ENCODE data around the gene DPP6. TPM values are rescaled to one million over a fixed set of nuclear protein-coding genes. Genes with fewer than 3 reads are reported as not detected.

DPP6 gene
- total and polyA plus RNA-seq, 7 donors = 0.18 to 1.8 (median 0.57) TPM

- WGBS, 3 donors = 47 to 59% (median 57%) methylated on average over 5 of the region's 5 CpGs
- no peak for TF ChIP-seq CTCF (IDR thresholded peaks at IDR 0.05)
- intact Hi-C loops (cut with DNase I) = no loop called here
- ATAC-seq (no peak), DNase-seq (no peak)
- H3K27ac ChIP-seq = no peak overlapping the region
- H3K9me3 ChIP-seq = no peaks in the 10 kb centered on the region
- no peaks in the 10 kb centered on the region for H3K27me3 ChIP-seq (ENCODE audit: insufficient read depth in 3 of 3, low read length in 2 of 3)
- H3K4me1 ChIP-seq = no peaks in the 10 kb centered on the region
- no peaks in the 10 kb centered on the region for H3K36me3 ChIP-seq (ENCODE audit: insufficient read depth in 1 of 2, low read depth in 1 of 2)
- H3K4me3 ChIP-seq = no peak overlapping the region
These were observed 417.5 kb downstream of the DPP6 start for GRCh38 chr7:154469652-154470051.

- TF ChIP-seq CTCF (IDR thresholded peaks at IDR 0.05) = no peak
- no peaks in the 10 kb centered on the region for H3K27me3 ChIP-seq (ENCODE audit: insufficient read depth in 3 of 3, low read length in 2 of 3)
- no peaks in the 10 kb centered on the region for H3K36me3 ChIP-seq (ENCODE audit: insufficient read depth in 1 of 2, low read depth in 1 of 2)
- no peak overlapping the region for H3K27ac ChIP-seq
- DNase-seq = no peak
- H3K4me3 ChIP-seq = no peak overlapping the region
- no peaks in the 10 kb centered on the region for H3K9me3 ChIP-seq
- ATAC-seq = no peak
- 47 to 57% (median 51%) methylated on average over 2 of the region's 2 CpGs for WGBS, 3 donors
- intact Hi-C loops (cut with DNase I) = no loop called here
- no peaks in the 10 kb centered on the region for H3K4me1 ChIP-seq
These were observed 420.1 kb downstream of the DPP6 start for GRCh38 chr7:154472343-154472742.

- 85 to 94% (median 89%) methylated on average over 3 of the region's 3 CpGs for WGBS, 3 donors
- no peak for DNase-seq
- intact Hi-C loops (cut with DNase I) = no loop called here
These were observed 421.2 kb downstream of the DPP6 start for GRCh38 chr7:154473360-154473759.

GRCh38 chr7:154474903-154475520, 422.8 kb downstream of the DPP6 start:
- no peaks in the 10 kb centered on the region for H3K9me3 ChIP-seq
- intact Hi-C loops (cut with DNase I) = no loop called here
- no peaks in the 10 kb centered on the region for H3K27me3 ChIP-seq (ENCODE audit: insufficient read depth in 3 of 3, low read length in 2 of 3)
- DNase-seq (no peak), ATAC-seq (no peak)
- H3K36me3 ChIP-seq (ENCODE audit: insufficient read depth in 1 of 2, low read depth in 1 of 2) = no peaks in the 10 kb centered on the region
- whole genome bisulfite sequencing, 3 donors = 52 to 55% (median 53%) methylated on average over 10 of the region's 10 CpGs
- no peak overlapping the region for H3K4me3 ChIP-seq
- no peak for TF ChIP-seq CTCF (IDR thresholded peaks at IDR 0.05)
- no peaks in the 10 kb centered on the region for H3K4me1 ChIP-seq
- H3K27ac ChIP-seq = no peak overlapping the region

More at GRCh38 chr7:154473360-154473759, 421.2 kb downstream of the DPP6 start:
- Histone ChIP-seq H3K9me3 (no peaks in the 10 kb centered on the region), H3K27ac (no peak overlapping the region), H3K27me3 (ENCODE audit: insufficient read depth in 3 of 3, low read length in 2 of 3) (no peaks in the 10 kb centered on the region), H3K4me1 (no peaks in the 10 kb centered on the region), H3K4me3 (no peak overlapping the region), H3K36me3 (ENCODE audit: insufficient read depth in 1 of 2, low read depth in 1 of 2) (no peaks in the 10 kb centered on the region)
- TF ChIP-seq CTCF (IDR thresholded peaks at IDR 0.05) = no peak
- no peak for ATAC-seq

GRCh38 chr7:154475864-154476263, 423.7 kb downstream of the DPP6 start:
- Histone ChIP-seq H3K4me3 (no peak overlapping the region), H3K9me3 (no peaks in the 10 kb centered on the region), H3K36me3 (ENCODE audit: insufficient read depth in 1 of 2, low read depth in 1 of 2) (no peaks in the 10 kb centered on the region), H3K4me1 (no peaks in the 10 kb centered on the region), H3K27me3 (ENCODE audit: insufficient read depth in 3 of 3, low read length in 2 of 3) (no peaks in the 10 kb centered on the region), H3K27ac (no peak overlapping the region)
- intact Hi-C loops (cut with DNase I) = no loop called here
- WGBS, 3 donors = 29 to 41% (median 34%) methylated on average over 5 of the region's 5 CpGs
- TF ChIP-seq CTCF (IDR thresholded peaks at IDR 0.05) = no peak
- no peak for ATAC-seq
- DNase-seq = no peak
